GM12872 (cell line): ENCODE results near the gene SIMC1.
A peak's percentile ranks its signal among the peaks of the same experiment; 100 is the strongest.

ENCODE experiments used
- TF ChIP-seq, protein P1 (sequence below): IDR thresholded peaks from 3 replicates; pipeline ENCODE4 v1.5.1; 2011; ENCODE audit warnings: low read depth, mild to moderate bottlenecking, low read length, moderate library complexity; ENCODE audit not compliant: insufficient read depth

The SIMC1 gene

DNA sequence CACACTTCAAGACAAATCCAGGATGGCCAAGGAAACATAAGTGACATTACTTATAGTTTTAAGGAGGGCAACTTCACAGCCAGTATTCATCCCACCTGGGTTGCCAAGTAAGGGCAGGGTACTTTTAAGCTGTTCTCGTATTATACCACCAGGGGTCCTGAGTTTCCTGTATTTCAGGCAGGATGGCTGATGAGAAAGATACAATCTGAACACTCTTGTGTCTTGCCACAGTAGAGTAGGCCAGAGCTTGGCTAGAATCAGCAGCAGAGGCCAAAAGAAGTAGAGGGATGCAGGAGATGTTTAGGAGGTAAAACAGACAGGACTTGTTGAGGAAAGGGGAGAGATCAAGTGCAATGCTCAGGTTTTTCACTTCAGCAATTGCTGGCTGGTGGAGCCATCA, 3.1 kb upstream of the SIMC1 start:
- TF ChIP-seq, protein P1, sequence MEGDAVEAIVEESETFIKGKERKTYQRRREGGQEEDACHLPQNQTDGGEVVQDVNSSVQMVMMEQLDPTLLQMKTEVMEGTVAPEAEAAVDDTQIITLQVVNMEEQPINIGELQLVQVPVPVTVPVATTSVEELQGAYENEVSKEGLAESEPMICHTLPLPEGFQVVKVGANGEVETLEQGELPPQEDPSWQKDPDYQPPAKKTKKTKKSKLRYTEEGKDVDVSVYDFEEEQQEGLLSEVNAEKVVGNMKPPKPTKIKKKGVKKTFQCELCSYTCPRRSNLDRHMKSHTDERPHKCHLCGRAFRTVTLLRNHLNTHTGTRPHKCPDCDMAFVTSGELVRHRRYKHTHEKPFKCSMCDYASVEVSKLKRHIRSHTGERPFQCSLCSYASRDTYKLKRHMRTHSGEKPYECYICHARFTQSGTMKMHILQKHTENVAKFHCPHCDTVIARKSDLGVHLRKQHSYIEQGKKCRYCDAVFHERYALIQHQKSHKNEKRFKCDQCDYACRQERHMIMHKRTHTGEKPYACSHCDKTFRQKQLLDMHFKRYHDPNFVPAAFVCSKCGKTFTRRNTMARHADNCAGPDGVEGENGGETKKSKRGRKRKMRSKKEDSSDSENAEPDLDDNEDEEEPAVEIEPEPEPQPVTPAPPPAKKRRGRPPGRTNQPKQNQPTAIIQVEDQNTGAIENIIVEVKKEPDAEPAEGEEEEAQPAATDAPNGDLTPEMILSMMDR, result peak; percentile 35; the same call in 2 of the 3 replicates

DNA sequence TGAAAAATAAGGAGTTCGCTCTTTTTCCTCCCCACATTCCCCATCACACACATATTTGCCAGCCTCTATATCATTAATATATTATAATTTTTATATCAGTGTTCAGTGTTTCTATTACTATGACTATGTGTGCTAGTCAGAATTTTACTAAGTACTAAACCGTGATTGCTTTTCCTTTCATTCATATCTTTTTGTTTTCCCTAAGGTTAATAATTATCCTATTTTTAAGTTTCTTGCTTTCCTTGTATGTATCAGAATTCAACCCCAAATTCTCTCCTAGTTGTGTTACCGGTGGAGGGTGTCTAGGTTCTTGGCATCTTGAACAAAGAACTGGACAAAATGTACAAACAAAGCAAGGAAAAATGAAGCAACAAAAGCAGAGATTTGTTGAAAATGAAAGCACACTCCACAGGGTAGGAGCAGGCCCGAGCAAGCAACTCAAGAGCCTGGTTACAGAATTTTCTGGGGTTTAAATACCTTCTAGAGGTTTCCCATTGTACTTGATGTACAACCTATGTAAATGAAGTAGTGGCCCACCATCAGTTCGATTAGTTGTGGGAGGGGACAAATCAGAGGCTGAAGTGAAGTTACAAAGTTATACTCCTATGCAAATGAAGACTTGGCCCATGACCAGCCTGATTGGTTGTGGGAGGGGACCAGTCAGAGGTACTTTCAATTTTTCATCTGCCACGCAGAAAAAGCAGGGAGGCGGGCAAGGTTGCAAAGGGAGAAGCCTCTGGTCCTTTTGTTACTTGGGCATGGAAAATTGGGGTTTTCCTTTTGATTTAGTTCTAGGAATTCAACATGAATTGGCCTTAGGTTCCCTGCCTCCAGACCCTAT, 79.5 kb downstream of the SIMC1 start:
- TF ChIP-seq, protein P1, result no peak

- TF ChIP-seq, protein P1, result peak; percentile 22; the same call in 1 of the 3 replicates
Measured at GRCh38 chr5:176319827-176320554, 81.8 kb downstream of the SIMC1 start.

- TF ChIP-seq, protein P1, result no peak
Measured at GRCh38 chr5:176320577-176320976, 82.4 kb downstream of the SIMC1 start.

DNA sequence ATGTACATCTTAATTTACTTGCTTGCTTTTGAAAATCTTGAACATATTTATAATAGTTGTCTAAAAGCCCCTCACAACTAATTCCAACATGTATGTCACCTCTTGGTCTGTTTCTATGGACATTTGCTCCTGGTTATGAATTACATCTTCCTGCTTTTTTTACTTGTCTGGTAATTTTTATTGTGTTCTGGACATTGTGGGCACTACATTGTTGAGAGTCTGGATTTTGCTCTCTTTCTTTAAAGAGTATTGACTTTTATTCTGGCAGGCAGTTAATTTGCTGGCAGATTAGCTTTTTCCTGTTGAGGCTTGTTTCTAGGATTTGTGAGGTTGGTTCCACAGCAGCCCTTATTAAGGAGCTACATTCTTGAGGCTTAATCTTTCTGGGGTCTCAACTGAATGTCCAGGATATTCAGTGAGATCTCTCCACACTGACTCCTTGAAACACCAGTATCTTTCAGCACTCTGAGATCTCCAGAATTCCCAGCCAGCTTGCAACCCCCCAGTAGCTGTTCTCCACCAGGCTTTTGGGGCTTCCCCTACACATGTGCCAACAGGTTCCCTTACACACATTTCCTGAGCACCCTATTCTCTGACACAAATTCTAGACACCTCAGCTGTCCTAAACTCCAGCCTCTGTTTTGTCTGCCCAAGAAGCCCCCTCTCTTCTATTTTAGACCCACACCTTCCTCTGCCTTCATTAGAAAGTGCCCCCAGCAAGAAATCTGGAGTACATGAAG, 96.0 kb downstream of the SIMC1 start:
- TF ChIP-seq, protein P1, result no peak

GRCh38 chr5:176337913-176338312, 99.7 kb downstream of the SIMC1 start:
- TF ChIP-seq, protein P1, result no peak

DNA sequence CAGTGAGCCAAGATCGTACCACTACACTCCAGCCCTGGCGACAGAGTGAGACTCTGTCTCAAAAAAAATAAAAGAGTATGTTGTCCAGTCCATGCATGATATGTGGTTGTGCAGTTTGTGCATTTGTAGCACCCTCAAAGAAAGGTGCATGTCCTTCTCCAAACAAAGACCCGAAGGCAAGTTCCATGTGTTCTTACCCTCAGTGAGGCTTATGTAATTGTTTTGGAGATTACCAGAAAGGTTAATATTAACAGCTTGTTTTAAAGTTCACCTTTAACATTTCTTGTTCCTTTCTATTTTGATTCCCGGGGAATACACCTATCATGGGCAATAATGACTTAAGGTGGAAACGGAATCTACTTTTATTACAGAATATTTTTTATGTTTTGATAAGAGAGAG, 101.1 kb downstream of the SIMC1 start:
- TF ChIP-seq, protein P1, result no peak
